GM12878 (cell line): ENCODE results near the gene FGD3. TPM values are rescaled to one million over a fixed set of nuclear protein-coding genes. Genes with fewer than 3 reads are reported as not detected.

Experiments used
- ATAC-seq: fragments of 200-7000 bp; cut with Tn5 transposase; 3 replicates; pipeline ENCODE4 v1.9.1; 2020; ENCODE audit warnings: mild to moderate bottlenecking, moderate library complexity
- BruUV-seq: library from RNA; stranded (reverse); fragments of 400-500 nt; replicated peaks from 2 replicates; lab custom pipeline; 2021; lab: Mats Ljungman, UMichigan
- CTCF ChIA-PET: fragments of 300-600 bp; sonication (Branson Sonifier 250); formaldehyde crosslinking; extraction: SDS; loops from one replicate; lab custom pipeline; 2021; ENCODE audit warnings: inconsistent platforms; lab: Yijun Ruan, JAX
- POLR2A ChIA-PET: fragments of 350-600 bp; formaldehyde crosslinking; extraction: SDS; loops from one replicate; lab custom pipeline; 2021; ENCODE audit warnings: inconsistent platforms; lab: Charles Lee
- RAD21 ChIA-PET: fragments of 300-600 bp; sonication (Branson Sonifier 250); formaldehyde crosslinking; loops from one replicate; lab custom pipeline; 2023; ENCODE audit warnings: antibody characterized with exemption; ENCODE audit not compliant: unreplicated experiment; lab: Charles Lee
- SMC1A ChIA-PET: fragments of 300-600 bp; sonication (Branson Sonifier 250); formaldehyde crosslinking; loops from one replicate; lab custom pipeline; 2023; ENCODE audit not compliant: unreplicated experiment, uncharacterized antibody; lab: Charles Lee
- DNase-seq: peaks from one replicate; pipeline ENCODE4 v3.0.0-alpha.2; 2011; ENCODE audit warnings: low read depth, low spot score
- FAIRE-seq: peaks from 3 replicates; lab custom pipeline; 2011; peaks lifted over from hg19 to GRCh38; lab: Jason Lieb, UNC
- H2AFZ ChIP-seq: 2 replicates; pipeline ENCODE4 v1.6.0; 2011; ENCODE audit warnings: low read depth, low read length, control low read depth; ENCODE audit not compliant: control insufficient read depth
- H3K27ac ChIP-seq: 2 replicates; pipeline ENCODE4 v1.5.1; 2011; ENCODE audit warnings: control low read depth; ENCODE audit not compliant: control insufficient read depth, insufficient read depth
- H3K27me3 ChIP-seq, 2 experiments: replicated peaks in 1 of 2; 2 replicates each; pipeline versions ENCODE4 v1.6.0 to v1.6.1; 2011; ENCODE audit warnings: low read length in 1 of 2; ENCODE audit not compliant: control insufficient read depth in 2 of 2, insufficient read depth in 2 of 2
- H3K36me3 ChIP-seq, 2 experiments: 2 replicates each; pipeline ENCODE4 v1.5.1; 2011; ENCODE audit warnings: low read length in 1 of 2; ENCODE audit not compliant: control insufficient read depth in 2 of 2, insufficient read depth in 2 of 2
- H3K4me1 ChIP-seq: 2 replicates; pipeline ENCODE4 v1.6.1; 2011; ENCODE audit warnings: mild to moderate bottlenecking, low read length, moderate library complexity, mixed read lengths; ENCODE audit not compliant: control insufficient read depth, insufficient read depth
- H3K4me2 ChIP-seq: 2 replicates; pipeline ENCODE4 v1.6.0; 2011; ENCODE audit warnings: control low read depth; ENCODE audit not compliant: control insufficient read depth, insufficient read depth
- H3K4me3 ChIP-seq: fragments of 200-600 bp; sonication (generic); 2 replicates; pipeline ENCODE4 v1.5.1; 2016
- H3K79me2 ChIP-seq: 2 replicates; pipeline ENCODE4 v1.6.0; 2011; ENCODE audit warnings: low read length; ENCODE audit not compliant: control insufficient read depth, insufficient read depth
- H3K9ac ChIP-seq: 2 replicates; pipeline ENCODE4 v1.8.0; 2011; ENCODE audit warnings: low read length, control low read depth, mixed read lengths; ENCODE audit not compliant: control insufficient read depth, insufficient read depth
- H3K9me3 ChIP-seq: replicated peaks from 3 replicates; pipeline ENCODE4 v1.5.1; 2011; ENCODE audit warnings: mild to moderate bottlenecking, low read length; ENCODE audit not compliant: control insufficient read depth, insufficient read depth
- H4K20me1 ChIP-seq: 2 replicates; pipeline ENCODE4 v1.6.0; 2011; ENCODE audit not compliant: control insufficient read depth, insufficient read depth
- BRCA1 ChIP-seq: IDR thresholded peaks from 2 replicates; pipeline ENCODE4 v1.6.1; 2011; ENCODE audit warnings: low read depth, low read length, improper control_type of control experiment
- FOS ChIP-seq: IDR thresholded peaks from 3 replicates; pipeline ENCODE4 v1.6.1; 2011; ENCODE audit warnings: borderline replicate concordance; ENCODE audit not compliant: insufficient read length; ENCODE audit errors: extremely low read depth
- GABPA ChIP-seq: IDR thresholded peaks from 2 replicates; pipeline ENCODE4 v1.6.1; 2014; ENCODE audit warnings: antibody characterized with exemption, low read depth, mild to moderate bottlenecking, inconsistent platforms
- HCFC1 ChIP-seq: fragments of 150-350 bp; IDR thresholded peaks from 2 replicates; pipeline ENCODE4 v1.6.1; 2014; ENCODE audit warnings: low read length
- NFIC ChIP-seq: IDR thresholded peaks from 2 replicates; pipeline ENCODE4 v1.6.1; 2012; ENCODE audit warnings: low read depth, mild to moderate bottlenecking, inconsistent platforms, low read length, moderate library complexity
- NKRF ChIP-seq: fragments of 450-650 bp; conservative IDR thresholded peaks from 2 replicates; pipeline ENCODE4 v1.6.1; 2017; ENCODE audit warnings: mild to moderate bottlenecking, moderate library complexity
- PAX5 ChIP-seq: IDR thresholded peaks from 2 replicates; pipeline ENCODE4 v1.6.1; 2011; ENCODE audit warnings: low read depth, low read length, borderline replicate concordance
- PKNOX1 ChIP-seq: fragments of 450-650 bp; IDR thresholded peaks from 2 replicates; pipeline ENCODE4 v1.6.1; 2016; ENCODE audit warnings: mild to moderate bottlenecking
- POLR2AphosphoS2 ChIP-seq: IDR thresholded peaks from 2 replicates; pipeline ENCODE4 v1.6.1; 2011; ENCODE audit warnings: low read depth, mild to moderate bottlenecking, low read length, improper control_type of control experiment, moderate library complexity
- TAF1 ChIP-seq: IDR thresholded peaks from 2 replicates; pipeline ENCODE4 v1.6.1; 2011; ENCODE audit warnings: mild to moderate bottlenecking, low read depth, low read length, borderline replicate concordance
- YY1 ChIP-seq: IDR thresholded peaks from 2 replicates; pipeline ENCODE4 v1.6.1; 2011; ENCODE audit warnings: low read depth, mild to moderate bottlenecking, low read length
- whole genome bisulfite sequencing: methylation state at CpG from one replicate; pipeline ENCODE4 v1.1.6; 2016; ENCODE audit warnings: low lambda C conversion rate; ENCODE audit not compliant: insufficient replicate concordance, insufficient coverage; ENCODE audit errors: missing lambda C conversion rate; 5-methylcytosine and 5-hydroxymethylcytosine counted together
- in situ Hi-C: fragments of 300-500 bp; cut with MboI; formaldehyde crosslinking; loops from 9 replicates; pipeline ENCODE4 v1.14.3; 2018; ENCODE audit warnings: mixed read lengths
- intact Hi-C: fragments of 100-400 bp; cut with micrococcal nuclease; formaldehyde crosslinking; loops from one replicate; pipeline ENCODE4 v1.14.2; 2022; ENCODE audit not compliant: unreplicated experiment
- polyA plus RNA-seq, 11 experiments: library from polyadenylated mRNA; depleted of rRNA in 4 of 11; unstranded in 6 of 11; stranded (reverse) in 5 of 11; fragments of >200 nt; fragmentation: Nextera tagmentation in 4 of 11; fragmentation: Illumina TruSeq in 1 of 11; extraction: Ambion mirVana in 4 of 11; extraction: Trizol in 1 of 11; gene quantifications; 1 replicate in 1 of 11; 2 replicates in 10 of 11; pipeline versions ENCODE4 v1.2.1 to v1.2.3, GENCODE V29; 2011 to 2016; ENCODE audit warnings: inconsistent platforms in 2 of 11, missing spikeins in 2 of 11, low read depth in 1 of 11
- total RNA-seq, 4 experiments: library from RNA; depleted of rRNA in 3 of 4; stranded (reverse); fragments of >200 nt in 3 of 4; fragmentation: Illumina TruSeq in 1 of 4; extraction: Trizol in 1 of 4; gene quantifications; 2 replicates each; pipeline versions ENCODE4 v1.2.1 to v1.2.3, GENCODE V29; 2013 to 2021

The FGD3 gene
- total and polyA plus RNA-seq, 10 of the 15 experiments (the other 5 are each of a cell fraction or from before 2014, with no cell fraction given), result 0.26 to 18.1 (median 12.4) TPM

GRCh38 chr9:92976431-92976830 is 29.1 kb downstream of the FGD3 start:
- no TSS peak for BruUV-seq

More at GRCh38 chr9:92976431-92976830, 29.1 kb downstream of the FGD3 start:
- TF ChIP-seq PKNOX1, result no peak
- TF ChIP-seq POLR2AphosphoS2, result no peak
- no peak for TF ChIP-seq FOS
- TF ChIP-seq PAX5, result no peak
- TF ChIP-seq YY1, result no peak
- TF ChIP-seq NFIC, result no peak
- no peak for TF ChIP-seq HCFC1
- no peak for TF ChIP-seq TAF1
- no peak for TF ChIP-seq NKRF
- TF ChIP-seq BRCA1, result no peak
- no peak for TF ChIP-seq GABPA
- Histone ChIP-seq H3K4me1 (peaks cover 6% of the 10 kb centered on the region), H3K9ac (no peak overlapping the region), H3K27me3 (no peaks in the 10 kb centered on the region), H3K4me3 (no peak overlapping the region), H2AFZ (no peak overlapping the region), H3K36me3 (peaks cover 13 to 16% of the 10 kb centered on the region in 2 experiments; a peak in 3 of 4 replicates), H3K79me2 (peaks cover 2% of the 10 kb centered on the region; the same call in 1 of the 2 replicates), H4K20me1 (no peaks in the 10 kb centered on the region), H3K9me3 (no peaks in the 10 kb centered on the region; the same call in 2 of the 3 replicates), H3K4me2 (no peak overlapping the region), H3K27ac (no peak overlapping the region)
- in situ Hi-C loops (no loop called here), intact Hi-C loops (no loop called here)
- SMC1A ChIA-PET, result interaction anchor here (1.1 kb wide), 1 partner anchor 27 kb away, joined by 3 read pairs; no protein-coding TSS in a partner anchor
- DNase-seq (no peak), ATAC-seq (no peak), FAIRE-seq (no peak)
- RAD21 ChIA-PET, result no interaction called here
- POLR2A ChIA-PET, result no interaction called here
- CTCF ChIA-PET, result interaction anchor here (1.5 kb wide), 1 partner anchor 133 kb away, joined by 4 read pairs; no protein-coding TSS in a partner anchor
- 91% methylated on average over 14 of the region's 16 CpGs for WGBS
